HUES6 (cell line): Measurements from ENCODE around the gene HOXC10.
A peak's percentile ranks its signal among the peaks of the same experiment; 100 is the strongest.

Experiments used
- H3K27ac ChIP-seq: 2 replicates; pipeline ENCODE4 v1.7.0; 2013; ENCODE audit warnings: low read depth, mild to moderate bottlenecking, low read length, inconsistent platforms
- H3K27me3 ChIP-seq: 2 replicates; pipeline ENCODE4 v1.6.1; 2013; ENCODE audit warnings: low read length; ENCODE audit not compliant: control insufficient read depth, insufficient read depth
- H3K36me3 ChIP-seq: 2 replicates; pipeline ENCODE4 v1.6.1; 2013; ENCODE audit warnings: low read length; ENCODE audit not compliant: control insufficient read depth, insufficient read depth
- H3K4me1 ChIP-seq: 2 replicates; pipeline ENCODE4 v1.6.1; 2013; ENCODE audit warnings: low read length; ENCODE audit not compliant: control insufficient read depth, insufficient read depth
- H3K4me3 ChIP-seq: 2 replicates; pipeline ENCODE4 v1.5.1; 2013; ENCODE audit warnings: low read depth, low read length
- H3K9ac ChIP-seq: one replicate; pipeline ENCODE4 v1.6.1; 2013; ENCODE audit warnings: mild to moderate bottlenecking, low read length
- H3K9me3 ChIP-seq: 2 replicates; pipeline ENCODE4 v1.6.1; 2013; ENCODE audit warnings: low read depth, low read length; ENCODE audit not compliant: control insufficient read depth, insufficient read depth

The HOXC10 gene

DNA sequence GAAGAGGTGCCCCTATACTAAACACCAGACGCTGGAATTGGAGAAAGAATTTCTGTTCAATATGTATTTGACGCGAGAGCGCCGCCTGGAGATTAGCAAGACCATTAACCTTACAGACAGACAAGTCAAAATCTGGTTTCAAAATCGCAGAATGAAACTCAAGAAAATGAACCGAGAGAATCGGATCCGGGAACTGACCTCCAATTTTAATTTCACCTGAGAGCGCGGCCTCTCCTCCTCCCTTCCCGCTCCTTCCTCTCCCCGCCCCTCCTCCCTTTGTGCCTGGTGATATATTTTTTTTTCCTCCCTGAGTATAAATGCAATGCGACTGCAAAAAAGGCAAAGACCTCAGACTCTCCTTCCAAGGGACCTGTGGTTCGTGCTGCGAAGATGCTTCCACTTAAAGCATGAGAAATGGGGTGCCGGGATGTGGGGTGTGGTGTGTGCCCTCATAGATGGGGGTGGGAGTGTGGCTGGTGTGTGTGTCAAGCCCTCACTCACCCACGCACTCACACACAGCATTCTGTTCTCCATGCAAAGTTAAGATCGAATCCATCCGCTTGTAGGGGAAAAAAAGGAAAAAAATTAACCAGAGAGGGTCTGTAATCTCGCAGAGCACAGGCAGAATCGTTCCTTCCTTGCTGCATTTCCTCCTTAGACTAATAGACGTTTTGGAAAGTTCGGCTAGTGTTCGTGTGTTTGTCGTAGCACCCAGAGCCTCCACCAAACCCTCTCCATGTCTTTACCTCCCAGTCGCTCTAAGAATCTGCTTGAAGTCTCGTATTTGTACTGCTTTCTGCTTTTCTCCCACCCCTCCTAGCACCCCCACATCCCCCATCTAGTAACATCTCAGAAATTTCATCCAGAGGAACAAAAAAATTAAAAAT is 4.5 kb downstream of the HOXC10 start:
- peaks cover 100% of the 10 kb centered on the region for H3K27me3 ChIP-seq

DNA sequence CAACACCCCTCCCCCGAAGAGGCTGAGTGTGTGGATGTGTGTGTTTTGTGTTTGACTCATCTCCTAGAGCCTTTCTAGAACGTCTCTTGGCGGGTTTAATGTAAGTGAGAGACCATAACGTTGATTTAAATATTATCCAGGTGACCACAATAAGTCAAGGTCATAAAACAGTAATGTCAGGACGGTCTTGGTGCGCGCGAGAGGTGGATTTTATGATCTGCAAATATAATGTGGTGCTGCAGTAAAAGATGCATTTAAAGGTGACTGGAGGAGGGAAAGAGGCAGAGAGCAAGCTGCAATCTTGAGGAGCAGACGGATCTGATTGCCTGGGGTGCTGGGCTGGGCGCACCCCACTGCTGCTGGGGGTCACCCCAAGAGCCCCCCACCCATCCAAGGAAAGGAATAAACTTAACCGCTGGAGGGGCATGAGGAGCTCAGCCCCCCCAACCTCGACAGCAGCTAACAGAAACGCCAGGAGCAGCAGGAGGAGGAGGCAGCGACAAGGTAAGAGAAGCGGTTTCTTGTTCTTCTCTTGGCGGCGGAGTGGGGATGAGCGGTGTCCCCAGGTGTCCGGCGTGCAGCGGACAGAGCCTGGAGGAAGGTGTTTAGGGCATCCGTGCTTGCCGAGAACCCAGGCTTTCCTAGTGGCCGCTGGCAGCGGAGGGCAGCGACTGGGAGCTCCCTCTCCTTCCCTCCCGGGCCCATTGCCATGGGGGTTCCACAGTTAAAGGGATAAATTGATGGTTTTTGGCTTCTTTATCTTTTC is 5.5 kb downstream of the HOXC10 start:
- peak overlapping the region; percentile 19 for H3K4me3 ChIP-seq

More for the DNA sequence above, 4.5 kb downstream of the HOXC10 start:
- no peak overlapping the region for H3K4me3 ChIP-seq
- no peaks in the 10 kb centered on the region for H3K4me1 ChIP-seq
- no peak overlapping the region for H3K27ac ChIP-seq
- no peak overlapping the region for H3K9ac ChIP-seq
- H3K36me3 ChIP-seq = no peaks in the 10 kb centered on the region
- H3K9me3 ChIP-seq = peaks cover 6% of the 10 kb centered on the region; the same call in 1 of the 2 replicates

DNA sequence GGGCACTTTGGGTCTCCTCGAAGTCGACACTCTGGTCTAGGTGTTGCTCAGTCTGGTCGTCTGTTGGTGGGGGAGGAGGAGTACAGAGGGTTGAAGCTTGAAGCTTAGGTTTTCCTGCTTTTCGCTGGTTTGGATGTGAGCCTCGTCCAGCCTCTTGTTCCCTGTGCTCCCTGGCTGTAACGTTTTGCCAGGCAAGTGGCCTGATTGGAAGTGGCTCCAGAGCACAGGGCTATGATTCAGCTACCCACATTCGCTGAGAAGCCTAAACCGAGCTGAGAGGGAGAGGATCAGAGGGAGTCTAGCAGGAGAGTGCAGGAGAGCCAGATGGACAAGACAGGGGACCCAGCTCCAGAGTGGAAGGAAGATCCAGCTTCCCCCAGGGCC is 6.1 kb downstream of the HOXC10 start:
- H3K9me3 ChIP-seq = no peaks in the 10 kb centered on the region
- H3K4me3 ChIP-seq = peak overlapping the region; percentile 19
- peak overlapping the region; percentile 73 for H3K9ac ChIP-seq
- peaks cover 5% of the 10 kb centered on the region; the same call in 1 of the 2 replicates for H3K4me1 ChIP-seq
- H3K27ac ChIP-seq = no peak overlapping the region
- H3K27me3 ChIP-seq = peaks cover 100% of the 10 kb centered on the region
- H3K36me3 ChIP-seq = no peaks in the 10 kb centered on the region

More for the DNA sequence above, 5.5 kb downstream of the HOXC10 start:
- Histone ChIP-seq H3K4me1 (peaks cover 2% of the 10 kb centered on the region; the same call in 1 of the 2 replicates), H3K36me3 (no peaks in the 10 kb centered on the region), H3K9me3 (peaks cover 2% of the 10 kb centered on the region; the same call in 1 of the 2 replicates), H3K27me3 (peaks cover 100% of the 10 kb centered on the region), H3K27ac (no peak overlapping the region), H3K9ac (peak overlapping the region; percentile 73)

GRCh38 chr12:53992377-53992889 is 7.5 kb downstream of the HOXC10 start:
- Histone ChIP-seq H3K36me3 (no peaks in the 10 kb centered on the region), H3K27me3 (peaks cover 100% of the 10 kb centered on the region), H3K9me3 (no peaks in the 10 kb centered on the region), H3K4me3 (no peak overlapping the region), H3K9ac (peak overlapping the region; percentile 73), H3K27ac (no peak overlapping the region), H3K4me1 (peaks cover 5% of the 10 kb centered on the region; the same call in 1 of the 2 replicates)

GRCh38 chr12:53993162-53994008 is 8.4 kb downstream of the HOXC10 start:
- Histone ChIP-seq H3K9me3 (no peaks in the 10 kb centered on the region), H3K9ac (peak overlapping the region; percentile 51), H3K36me3 (no peaks in the 10 kb centered on the region), H3K27ac (no peak overlapping the region), H3K27me3 (peaks cover 100% of the 10 kb centered on the region), H3K4me1 (peaks cover 5% of the 10 kb centered on the region; the same call in 1 of the 2 replicates), H3K4me3 (peak overlapping the region; percentile 44; the same call in 1 of the 2 replicates)

- peak overlapping the region; percentile 51 for H3K9ac ChIP-seq
- H3K4me3 ChIP-seq = peak overlapping the region; percentile 44; the same call in 1 of the 2 replicates
- no peaks in the 10 kb centered on the region for H3K9me3 ChIP-seq
- H3K27me3 ChIP-seq = peaks cover 100% of the 10 kb centered on the region
- H3K4me1 ChIP-seq = peaks cover 5% of the 10 kb centered on the region; the same call in 1 of the 2 replicates
- H3K27ac ChIP-seq = no peak overlapping the region
- no peaks in the 10 kb centered on the region for H3K36me3 ChIP-seq
These were observed 9.0 kb downstream of the HOXC10 start for GRCh38 chr12:53994009-53994263.

GRCh38 chr12:53994264-53995001 is 9.5 kb downstream of the HOXC10 start:
- peaks cover 5% of the 10 kb centered on the region; the same call in 1 of the 2 replicates for H3K4me1 ChIP-seq
- no peak overlapping the region for H3K27ac ChIP-seq
- peak overlapping the region; percentile 44; the same call in 1 of the 2 replicates for H3K4me3 ChIP-seq
- no peaks in the 10 kb centered on the region for H3K36me3 ChIP-seq
- H3K9ac ChIP-seq = peak overlapping the region; percentile 51
- peaks cover 100% of the 10 kb centered on the region for H3K27me3 ChIP-seq
- no peaks in the 10 kb centered on the region for H3K9me3 ChIP-seq

GRCh38 chr12:53995002-53995377 is 10.0 kb downstream of the HOXC10 start:
- Histone ChIP-seq H3K36me3 (no peaks in the 10 kb centered on the region), H3K9me3 (no peaks in the 10 kb centered on the region), H3K4me1 (peaks cover 5% of the 10 kb centered on the region; the same call in 1 of the 2 replicates), H3K27me3 (peaks cover 100% of the 10 kb centered on the region), H3K4me3 (peak overlapping the region; percentile 44), H3K9ac (peak overlapping the region; percentile 51), H3K27ac (no peak overlapping the region)

GRCh38 chr12:53995378-53996239 is 10.7 kb downstream of the HOXC10 start:
- H3K4me3 ChIP-seq = peak overlapping the region; percentile 44
- H3K4me1 ChIP-seq = peaks cover 5% of the 10 kb centered on the region; the same call in 1 of the 2 replicates
- no peaks in the 10 kb centered on the region for H3K9me3 ChIP-seq
- no peaks in the 10 kb centered on the region for H3K36me3 ChIP-seq
- H3K27ac ChIP-seq = no peak overlapping the region
- peaks cover 100% of the 10 kb centered on the region for H3K27me3 ChIP-seq
- H3K9ac ChIP-seq = peak overlapping the region; percentile 51
